GM12878 (cell line): ENCODE results near the gene DCAF11. TPM values are rescaled to one million over a fixed set of nuclear protein-coding genes. Genes with fewer than 3 reads are reported as not detected.

Experiments
- ATAC-seq: fragments of 200-7000 bp; cut with Tn5 transposase; 3 replicates; pipeline ENCODE4 v1.9.1; 2020; ENCODE audit warnings: mild to moderate bottlenecking, moderate library complexity
- BruUV-seq: library from RNA; stranded (reverse); fragments of 400-500 nt; replicated peaks from 2 replicates; lab custom pipeline; 2021; lab: Mats Ljungman, UMichigan
- CTCF ChIA-PET: fragments of 300-600 bp; sonication (Branson Sonifier 250); formaldehyde crosslinking; extraction: SDS; loops from one replicate; lab custom pipeline; 2021; ENCODE audit warnings: inconsistent platforms; lab: Yijun Ruan, JAX
- POLR2A ChIA-PET: fragments of 350-600 bp; formaldehyde crosslinking; extraction: SDS; loops from one replicate; lab custom pipeline; 2021; ENCODE audit warnings: inconsistent platforms; lab: Charles Lee
- RAD21 ChIA-PET: fragments of 300-600 bp; sonication (Branson Sonifier 250); formaldehyde crosslinking; loops from one replicate; lab custom pipeline; 2023; ENCODE audit warnings: antibody characterized with exemption; ENCODE audit not compliant: unreplicated experiment; lab: Charles Lee
- SMC1A ChIA-PET: fragments of 300-600 bp; sonication (Branson Sonifier 250); formaldehyde crosslinking; loops from one replicate; lab custom pipeline; 2023; ENCODE audit not compliant: unreplicated experiment, uncharacterized antibody; lab: Charles Lee
- DNase-seq: peaks from one replicate; pipeline ENCODE4 v3.0.0-alpha.2; 2011; ENCODE audit warnings: low read depth, low spot score
- FAIRE-seq: peaks from 3 replicates; lab custom pipeline; 2011; peaks lifted over from hg19 to GRCh38; lab: Jason Lieb, UNC
- H2AFZ ChIP-seq: 2 replicates; pipeline ENCODE4 v1.6.0; 2011; ENCODE audit warnings: low read depth, low read length, control low read depth; ENCODE audit not compliant: control insufficient read depth
- H3K27ac ChIP-seq: 2 replicates; pipeline ENCODE4 v1.5.1; 2011; ENCODE audit warnings: control low read depth; ENCODE audit not compliant: control insufficient read depth, insufficient read depth
- H3K27me3 ChIP-seq, 2 experiments: replicated peaks in 1 of 2; 2 replicates each; pipeline versions ENCODE4 v1.6.0 to v1.6.1; 2011; ENCODE audit warnings: low read length in 1 of 2; ENCODE audit not compliant: control insufficient read depth in 2 of 2, insufficient read depth in 2 of 2
- H3K36me3 ChIP-seq, 2 experiments: 2 replicates each; pipeline ENCODE4 v1.5.1; 2011; ENCODE audit warnings: low read length in 1 of 2; ENCODE audit not compliant: control insufficient read depth in 2 of 2, insufficient read depth in 2 of 2
- H3K4me1 ChIP-seq: 2 replicates; pipeline ENCODE4 v1.6.1; 2011; ENCODE audit warnings: mild to moderate bottlenecking, low read length, moderate library complexity, mixed read lengths; ENCODE audit not compliant: control insufficient read depth, insufficient read depth
- H3K4me2 ChIP-seq: 2 replicates; pipeline ENCODE4 v1.6.0; 2011; ENCODE audit warnings: control low read depth; ENCODE audit not compliant: control insufficient read depth, insufficient read depth
- H3K4me3 ChIP-seq: fragments of 200-600 bp; sonication (generic); 2 replicates; pipeline ENCODE4 v1.5.1; 2016
- H3K79me2 ChIP-seq: 2 replicates; pipeline ENCODE4 v1.6.0; 2011; ENCODE audit warnings: low read length; ENCODE audit not compliant: control insufficient read depth, insufficient read depth
- H3K9ac ChIP-seq: 2 replicates; pipeline ENCODE4 v1.8.0; 2011; ENCODE audit warnings: low read length, control low read depth, mixed read lengths; ENCODE audit not compliant: control insufficient read depth, insufficient read depth
- H3K9me3 ChIP-seq: replicated peaks from 3 replicates; pipeline ENCODE4 v1.5.1; 2011; ENCODE audit warnings: mild to moderate bottlenecking, low read length; ENCODE audit not compliant: control insufficient read depth, insufficient read depth
- H4K20me1 ChIP-seq: 2 replicates; pipeline ENCODE4 v1.6.0; 2011; ENCODE audit not compliant: control insufficient read depth, insufficient read depth
- CEBPB ChIP-seq, 2 experiments: fragments of 150-350 bp in 1 of 2; IDR thresholded peaks; 2 replicates each; pipeline ENCODE4 v1.6.1; 2012 to 2014; ENCODE audit warnings: low read depth in 2 of 2, low read length in 2 of 2, borderline replicate concordance in 1 of 2, inconsistent platforms in 1 of 2
- HCFC1 ChIP-seq: fragments of 150-350 bp; IDR thresholded peaks from 2 replicates; pipeline ENCODE4 v1.6.1; 2014; ENCODE audit warnings: low read length
- NFYA ChIP-seq: IDR thresholded peaks from 2 replicates; pipeline ENCODE4 v1.6.1; 2011; ENCODE audit warnings: low read depth, mild to moderate bottlenecking, low read length, improper control_type of control experiment, borderline replicate concordance
- NFYB ChIP-seq: IDR thresholded peaks from 2 replicates; pipeline ENCODE4 v1.6.1; 2011; ENCODE audit warnings: low read depth, mild to moderate bottlenecking, low read length, improper control_type of control experiment, moderate library complexity; ENCODE audit not compliant: insufficient read depth
- SIN3A ChIP-seq: IDR thresholded peaks from 2 replicates; pipeline ENCODE4 v1.6.1; 2012; ENCODE audit warnings: low read depth, low read length, improper control_type of control experiment
- SIX5 ChIP-seq: IDR thresholded peaks from 2 replicates; pipeline ENCODE4 v1.6.1; 2011; ENCODE audit warnings: mild to moderate bottlenecking, low read depth, low read length, moderate library complexity; ENCODE audit not compliant: severe bottlenecking
- TBL1XR1 ChIP-seq: IDR thresholded peaks from 2 replicates; pipeline ENCODE4 v1.6.1; 2012; ENCODE audit warnings: low read depth, low read length, improper control_type of control experiment
- ZNF24 ChIP-seq: fragments of 450-650 bp; IDR thresholded peaks from 2 replicates; pipeline ENCODE4 v1.6.1; 2017; ENCODE audit warnings: antibody characterized with exemption, mild to moderate bottlenecking
- WGBS: methylation state at CpG from one replicate; pipeline ENCODE4 v1.1.6; 2016; ENCODE audit warnings: low lambda C conversion rate; ENCODE audit not compliant: insufficient replicate concordance, insufficient coverage; ENCODE audit errors: missing lambda C conversion rate; 5-methylcytosine and 5-hydroxymethylcytosine counted together
- in situ Hi-C: fragments of 300-500 bp; cut with MboI; formaldehyde crosslinking; loops from 9 replicates; pipeline ENCODE4 v1.14.3; 2018; ENCODE audit warnings: mixed read lengths
- intact Hi-C: fragments of 100-400 bp; cut with micrococcal nuclease; formaldehyde crosslinking; loops from one replicate; pipeline ENCODE4 v1.14.2; 2022; ENCODE audit not compliant: unreplicated experiment
- polyA plus RNA-seq, 11 experiments: library from polyadenylated mRNA; depleted of rRNA in 4 of 11; unstranded in 6 of 11; stranded (reverse) in 5 of 11; fragments of >200 nt; fragmentation: Nextera tagmentation in 4 of 11; fragmentation: Illumina TruSeq in 1 of 11; extraction: Ambion mirVana in 4 of 11; extraction: Trizol in 1 of 11; gene quantifications; 1 replicate in 1 of 11; 2 replicates in 10 of 11; pipeline versions ENCODE4 v1.2.1 to v1.2.3, GENCODE V29; 2011 to 2016; ENCODE audit warnings: inconsistent platforms in 2 of 11, missing spikeins in 2 of 11, low read depth in 1 of 11
- total RNA-seq, 4 experiments: library from RNA; depleted of rRNA in 3 of 4; stranded (reverse); fragments of >200 nt in 3 of 4; fragmentation: Illumina TruSeq in 1 of 4; extraction: Trizol in 1 of 4; gene quantifications; 2 replicates each; pipeline versions ENCODE4 v1.2.1 to v1.2.3, GENCODE V29; 2013 to 2021
- TF ChIP-seq, protein P1 (sequence below): IDR thresholded peaks from 2 replicates; pipeline ENCODE4 v1.6.1; 2011; ENCODE audit warnings: low read depth, low read length, improper control_type of control experiment, borderline replicate concordance
- TF ChIP-seq, protein P2 (sequence below): fragments of 450-650 bp; formaldehyde crosslinking; IDR thresholded peaks from 2 replicates; pipeline ENCODE4 v1.4.0; 2022; ENCODE audit warnings: mild to moderate bottlenecking, moderate library complexity
- TF ChIP-seq, protein P3 (sequence below): fragments of 450-650 bp; IDR thresholded peaks from 2 replicates; pipeline ENCODE4 v1.6.1; 2017; ENCODE audit warnings: mild to moderate bottlenecking, low read depth, inconsistent platforms; ENCODE audit not compliant: poor library complexity, severe bottlenecking
- TF ChIP-seq, protein P4 (sequence below): fragments of 450-650 bp; IDR thresholded peaks from 2 replicates; pipeline ENCODE4 v1.6.1; 2014; ENCODE audit warnings: mild to moderate bottlenecking

Gene DCAF11
- total and polyA plus RNA-seq, 10 of the 15 experiments (the other 5 are each of a cell fraction or from before 2014, with no cell fraction given) = 13.4 to 91.2 (median 68.7) TPM

DNA sequence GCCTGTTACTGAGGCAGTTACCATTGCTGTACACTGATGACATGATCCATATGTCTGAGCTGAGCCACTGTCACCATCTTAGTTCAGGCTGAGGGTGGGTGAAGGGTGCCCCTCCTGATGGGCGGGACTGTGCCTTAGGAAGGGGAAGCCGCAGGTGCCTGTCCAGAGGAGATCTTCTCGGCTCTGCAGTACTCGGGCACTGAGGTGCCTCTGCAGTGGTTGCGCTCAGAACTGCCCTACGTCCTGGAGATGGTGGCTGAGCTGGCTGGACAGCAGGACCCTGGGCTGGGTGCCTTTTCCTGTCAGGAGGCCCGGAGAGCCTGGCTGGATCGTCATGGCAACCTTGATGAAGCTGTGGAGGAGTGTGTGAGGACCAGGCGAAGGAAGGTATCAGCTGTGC, 36.4 kb downstream of the DCAF11 start:
- Histone ChIP-seq H3K27ac (no peak overlapping the region), H3K9ac (no peak overlapping the region), H3K4me3 (no peak overlapping the region), H3K27me3 (no peaks in the 10 kb centered on the region), H3K4me1 (no peaks in the 10 kb centered on the region), H2AFZ (no peak overlapping the region), H3K9me3 (no peaks in the 10 kb centered on the region; the same call in 2 of the 3 replicates), H3K36me3 (peaks cover 27 to 31% of the 10 kb centered on the region in 2 experiments), H4K20me1 (no peaks in the 10 kb centered on the region), H3K4me2 (no peak overlapping the region), H3K79me2 (peaks cover 34% of the 10 kb centered on the region)
- 97% methylated on average over 9 of the region's 9 CpGs for WGBS
- ChIA-PET SMC1A (interaction anchor here (3.6 kb wide), 1 partner anchor 11 kb away, joined by 22 read pairs; the partner anchor contains the start of gene IRF9), POLR2A (interaction anchor here (0.7 to 2.6 kb wide), 5 partner anchors 10 to 44 kb away, joined by 3 to 21 read pairs (median 3); partner anchors contain the start of genes DCAF11, EMC9, IRF9 and NRL), CTCF (interaction anchor here (2.2 to 8.2 kb wide), 2 partner anchors 10 to 42 kb away, joined by 6 to 63 read pairs; partner anchors contain the start of gene IRF9), RAD21 (no interaction called here)
- DNase-seq (no peak), ATAC-seq (no peak), FAIRE-seq (no peak)
- in situ Hi-C loops (no loop called here), intact Hi-C loops (no loop called here)
- TF ChIP-seq SIN3A = no peak
- no peak for TF ChIP-seq ZNF24
- no peak for TF ChIP-seq NFYA
- TF ChIP-seq, protein P1, sequence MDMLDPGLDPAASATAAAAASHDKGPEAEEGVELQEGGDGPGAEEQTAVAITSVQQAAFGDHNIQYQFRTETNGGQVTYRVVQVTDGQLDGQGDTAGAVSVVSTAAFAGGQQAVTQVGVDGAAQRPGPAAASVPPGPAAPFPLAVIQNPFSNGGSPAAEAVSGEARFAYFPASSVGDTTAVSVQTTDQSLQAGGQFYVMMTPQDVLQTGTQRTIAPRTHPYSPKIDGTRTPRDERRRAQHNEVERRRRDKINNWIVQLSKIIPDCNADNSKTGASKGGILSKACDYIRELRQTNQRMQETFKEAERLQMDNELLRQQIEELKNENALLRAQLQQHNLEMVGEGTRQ = no peak
- TF ChIP-seq, protein P2, sequence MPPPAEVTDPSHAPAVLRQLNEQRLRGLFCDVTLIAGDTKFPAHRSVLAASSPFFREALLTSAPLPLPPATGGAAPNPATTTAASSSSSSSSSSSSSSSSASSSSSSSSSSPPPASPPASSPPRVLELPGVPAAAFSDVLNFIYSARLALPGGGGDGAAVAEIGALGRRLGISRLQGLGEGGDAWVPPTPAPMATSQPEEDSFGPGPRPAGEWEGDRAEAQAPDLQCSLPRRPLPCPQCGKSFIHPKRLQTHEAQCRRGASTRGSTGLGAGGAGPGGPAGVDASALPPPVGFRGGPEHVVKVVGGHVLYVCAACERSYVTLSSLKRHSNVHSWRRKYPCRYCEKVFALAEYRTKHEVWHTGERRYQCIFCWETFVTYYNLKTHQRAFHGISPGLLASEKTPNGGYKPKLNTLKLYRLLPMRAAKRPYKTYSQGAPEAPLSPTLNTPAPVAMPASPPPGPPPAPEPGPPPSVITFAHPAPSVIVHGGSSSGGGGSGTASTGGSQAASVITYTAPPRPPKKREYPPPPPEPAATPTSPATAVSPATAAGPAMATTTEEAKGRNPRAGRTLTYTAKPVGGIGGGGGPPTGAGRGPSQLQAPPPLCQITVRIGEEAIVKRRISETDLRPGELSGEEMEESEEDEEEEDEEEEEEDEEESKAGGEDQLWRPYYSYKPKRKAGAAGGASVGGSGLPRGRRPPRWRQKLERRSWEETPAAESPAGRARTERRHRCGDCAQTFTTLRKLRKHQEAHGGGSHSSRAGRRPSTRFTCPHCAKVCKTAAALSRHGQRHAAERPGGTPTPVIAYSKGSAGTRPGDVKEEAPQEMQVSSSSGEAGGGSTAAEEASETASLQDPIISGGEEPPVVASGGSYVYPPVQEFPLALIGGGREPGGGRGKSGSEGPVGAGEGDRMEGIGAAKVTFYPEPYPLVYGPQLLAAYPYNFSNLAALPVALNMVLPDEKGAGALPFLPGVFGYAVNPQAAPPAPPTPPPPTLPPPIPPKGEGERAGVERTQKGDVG (CRISPR knock-in tag) = no peak
- TF ChIP-seq CEBPB (IDR thresholded peaks at IDR 0.05; ENCODE audit: borderline replicate concordance in 1 of 2, low read depth in 2 of 2, low read length in 2 of 2) = no peak
- TF ChIP-seq TBL1XR1 = no peak
- TF ChIP-seq SIX5 = no peak
- no peak for TF ChIP-seq NFYB
- TF ChIP-seq, protein P3, sequence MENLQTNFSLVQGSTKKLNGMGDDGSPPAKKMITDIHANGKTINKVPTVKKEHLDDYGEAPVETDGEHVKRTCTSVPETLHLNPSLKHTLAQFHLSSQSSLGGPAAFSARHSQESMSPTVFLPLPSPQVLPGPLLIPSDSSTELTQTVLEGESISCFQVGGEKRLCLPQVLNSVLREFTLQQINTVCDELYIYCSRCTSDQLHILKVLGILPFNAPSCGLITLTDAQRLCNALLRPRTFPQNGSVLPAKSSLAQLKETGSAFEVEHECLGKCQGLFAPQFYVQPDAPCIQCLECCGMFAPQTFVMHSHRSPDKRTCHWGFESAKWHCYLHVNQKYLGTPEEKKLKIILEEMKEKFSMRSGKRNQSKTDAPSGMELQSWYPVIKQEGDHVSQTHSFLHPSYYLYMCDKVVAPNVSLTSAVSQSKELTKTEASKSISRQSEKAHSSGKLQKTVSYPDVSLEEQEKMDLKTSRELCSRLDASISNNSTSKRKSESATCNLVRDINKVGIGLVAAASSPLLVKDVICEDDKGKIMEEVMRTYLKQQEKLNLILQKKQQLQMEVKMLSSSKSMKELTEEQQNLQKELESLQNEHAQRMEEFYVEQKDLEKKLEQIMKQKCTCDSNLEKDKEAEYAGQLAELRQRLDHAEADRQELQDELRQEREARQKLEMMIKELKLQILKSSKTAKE = no peak
- TF ChIP-seq HCFC1 = no peak
- TF ChIP-seq, protein P4, sequence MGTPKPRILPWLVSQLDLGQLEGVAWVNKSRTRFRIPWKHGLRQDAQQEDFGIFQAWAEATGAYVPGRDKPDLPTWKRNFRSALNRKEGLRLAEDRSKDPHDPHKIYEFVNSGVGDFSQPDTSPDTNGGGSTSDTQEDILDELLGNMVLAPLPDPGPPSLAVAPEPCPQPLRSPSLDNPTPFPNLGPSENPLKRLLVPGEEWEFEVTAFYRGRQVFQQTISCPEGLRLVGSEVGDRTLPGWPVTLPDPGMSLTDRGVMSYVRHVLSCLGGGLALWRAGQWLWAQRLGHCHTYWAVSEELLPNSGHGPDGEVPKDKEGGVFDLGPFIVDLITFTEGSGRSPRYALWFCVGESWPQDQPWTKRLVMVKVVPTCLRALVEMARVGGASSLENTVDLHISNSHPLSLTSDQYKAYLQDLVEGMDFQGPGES = no peak
- no TSS peak for BruUV-seq
